ENCODE results near the gene TMEM59L.

The TMEM59L gene

DNA sequence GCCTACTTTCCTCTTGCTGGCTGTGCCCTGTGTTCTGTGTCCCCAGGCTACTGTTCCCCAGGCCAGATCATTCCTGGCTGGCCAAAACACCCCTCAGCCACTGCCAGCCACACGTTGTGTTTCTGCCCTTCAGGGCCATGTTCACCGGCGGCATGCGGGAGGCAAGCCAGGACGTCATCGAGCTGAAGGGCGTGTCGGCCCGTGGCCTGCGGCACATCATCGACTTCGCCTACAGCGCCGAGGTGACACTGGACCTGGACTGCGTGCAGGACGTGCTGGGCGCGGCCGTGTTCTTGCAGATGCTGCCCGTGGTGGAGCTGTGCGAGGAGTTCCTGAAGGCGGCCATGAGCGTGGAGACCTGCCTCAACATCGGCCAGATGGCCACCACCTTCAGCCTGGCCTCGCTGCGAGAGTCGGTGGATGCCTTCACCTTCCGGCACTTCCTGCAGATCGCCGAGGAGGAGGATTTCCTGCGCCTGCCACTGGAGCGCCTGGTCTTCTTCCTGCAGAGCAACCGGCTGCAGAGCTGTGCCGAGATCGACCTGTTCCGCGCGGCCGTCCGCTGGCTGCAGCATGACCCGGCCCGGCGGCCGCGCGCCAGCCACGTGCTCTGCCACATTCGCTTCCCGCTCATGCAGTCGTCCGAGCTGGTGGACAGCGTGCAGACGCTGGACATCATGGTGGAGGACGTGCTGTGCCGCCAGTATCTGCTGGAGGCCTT, 55.0 kb downstream of the TMEM59L start:
- no peak for DNase-seq (ENCODE audit: extremely low spot score)
- ChIA-PET POLR2A (no interaction called here), CTCF (no interaction called here)
- TF ChIP-seq SP1 (IDR thresholded peaks at IDR 0.05) (no peak), ELF4 (IDR thresholded peaks at IDR 0.05) (no peak), HDGF (IDR thresholded peaks at IDR 0.05; ENCODE audit: borderline replicate concordance) (no peak), FOXA1 (IDR thresholded peaks at IDR 0.05) (no peak)
- TF ChIP-seq, protein P1, sequence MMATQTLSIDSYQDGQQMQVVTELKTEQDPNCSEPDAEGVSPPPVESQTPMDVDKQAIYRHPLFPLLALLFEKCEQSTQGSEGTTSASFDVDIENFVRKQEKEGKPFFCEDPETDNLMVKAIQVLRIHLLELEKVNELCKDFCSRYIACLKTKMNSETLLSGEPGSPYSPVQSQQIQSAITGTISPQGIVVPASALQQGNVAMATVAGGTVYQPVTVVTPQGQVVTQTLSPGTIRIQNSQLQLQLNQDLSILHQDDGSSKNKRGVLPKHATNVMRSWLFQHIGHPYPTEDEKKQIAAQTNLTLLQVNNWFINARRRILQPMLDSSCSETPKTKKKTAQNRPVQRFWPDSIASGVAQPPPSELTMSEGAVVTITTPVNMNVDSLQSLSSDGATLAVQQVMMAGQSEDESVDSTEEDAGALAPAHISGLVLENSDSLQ (IDR thresholded peaks at IDR 0.05): no peak

DNA sequence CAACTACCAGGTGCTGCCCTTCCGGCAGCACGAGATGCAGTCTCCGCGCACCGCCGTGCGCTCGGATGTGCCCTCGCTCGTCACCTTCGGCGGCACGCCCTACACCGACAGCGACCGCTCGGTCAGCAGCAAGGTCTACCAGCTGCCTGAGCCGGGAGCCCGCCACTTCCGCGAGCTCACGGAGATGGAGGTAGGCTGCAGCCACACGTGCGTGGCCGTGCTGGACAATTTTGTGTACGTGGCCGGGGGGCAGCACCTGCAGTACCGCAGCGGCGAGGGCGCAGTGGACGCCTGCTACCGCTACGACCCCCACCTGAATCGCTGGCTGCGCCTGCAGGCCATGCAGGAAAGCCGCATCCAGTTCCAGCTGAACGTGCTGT, 55.6 kb downstream of the TMEM59L start:
- POLR2A ChIA-PET: no interaction called here

DNA sequence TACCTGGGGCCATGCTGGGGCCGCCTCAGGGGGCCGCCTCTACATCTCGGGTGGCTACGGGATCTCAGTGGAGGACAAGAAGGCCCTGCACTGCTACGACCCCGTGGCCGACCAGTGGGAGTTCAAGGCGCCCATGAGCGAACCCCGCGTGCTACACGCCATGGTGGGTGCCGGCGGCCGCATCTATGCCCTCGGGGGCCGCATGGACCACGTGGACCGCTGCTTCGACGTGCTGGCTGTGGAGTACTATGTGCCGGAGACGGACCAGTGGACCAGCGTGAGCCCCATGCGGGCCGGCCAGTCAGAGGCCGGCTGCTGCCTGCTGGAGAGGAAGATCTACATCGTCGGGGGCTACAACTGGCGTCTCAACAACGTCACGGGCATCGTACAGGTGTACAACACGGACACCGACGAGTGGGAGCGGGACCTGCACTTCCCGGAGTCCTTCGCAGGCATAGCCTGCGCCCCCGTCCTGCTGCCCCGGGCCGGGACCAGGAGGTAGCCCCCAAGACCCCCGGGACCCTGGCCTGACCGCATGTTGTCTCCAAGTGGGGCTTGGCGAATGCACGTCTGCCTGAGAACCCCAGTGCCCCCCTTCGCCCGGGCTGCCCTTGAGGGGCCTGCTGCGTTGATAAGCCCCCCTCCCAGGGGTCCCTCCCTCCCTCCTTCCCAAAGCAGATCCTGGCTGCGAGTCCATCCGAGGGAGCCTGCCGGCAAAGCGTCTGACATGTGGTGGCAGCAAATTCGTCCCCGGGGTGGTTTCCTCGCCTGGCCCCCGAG, 56.3 kb downstream of the TMEM59L start:
- no peak for DNase-seq (ENCODE audit: extremely low spot score)
- POLR2A ChIA-PET: no interaction called here
- CTCF ChIA-PET: no interaction called here
- TF ChIP-seq, protein P1 (IDR thresholded peaks at IDR 0.05): no peak
- no peak for TF ChIP-seq ZNF384 (IDR thresholded peaks at IDR 0.05)
- TF ChIP-seq L3MBTL2 (conservative IDR thresholded peaks at IDR 0.05): no peak

More for the DNA sequence above, 55.6 kb downstream of the TMEM59L start:
- TF ChIP-seq HDGF (IDR thresholded peaks at IDR 0.05; ENCODE audit: borderline replicate concordance) (no peak), NFRKB (IDR thresholded peaks at IDR 0.05) (no peak), TARDBP (IDR thresholded peaks at IDR 0.05) (no peak)
- CTCF ChIA-PET: no interaction called here
- DNase-seq (ENCODE audit: extremely low spot score): no peak

DNA sequence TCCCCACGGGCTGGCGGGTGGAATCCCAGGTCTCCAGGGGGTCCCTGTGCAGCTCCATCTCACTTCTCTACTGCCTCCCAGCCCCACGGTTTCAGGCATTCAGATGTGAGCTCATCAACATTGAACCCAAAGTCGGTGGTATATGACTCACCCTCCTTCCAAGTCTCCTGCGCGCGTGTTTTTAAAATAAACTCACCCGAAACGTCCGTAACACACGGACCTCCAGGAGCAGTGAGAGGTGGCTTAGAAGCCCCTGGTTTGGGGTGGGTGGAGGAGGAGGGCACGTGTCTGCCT, 56.8 kb downstream of the TMEM59L start:
- TF ChIP-seq LEF1 (IDR thresholded peaks at IDR 0.05; ENCODE audit: borderline replicate concordance): no peak
- no peak for TF ChIP-seq ELF4 (IDR thresholded peaks at IDR 0.05)
- TF ChIP-seq FOXK2 (IDR thresholded peaks at IDR 0.05): no peak
- CTCF ChIA-PET: no interaction called here
- no peak for DNase-seq (ENCODE audit: extremely low spot score)
- POLR2A ChIA-PET: no interaction called here

DNA sequence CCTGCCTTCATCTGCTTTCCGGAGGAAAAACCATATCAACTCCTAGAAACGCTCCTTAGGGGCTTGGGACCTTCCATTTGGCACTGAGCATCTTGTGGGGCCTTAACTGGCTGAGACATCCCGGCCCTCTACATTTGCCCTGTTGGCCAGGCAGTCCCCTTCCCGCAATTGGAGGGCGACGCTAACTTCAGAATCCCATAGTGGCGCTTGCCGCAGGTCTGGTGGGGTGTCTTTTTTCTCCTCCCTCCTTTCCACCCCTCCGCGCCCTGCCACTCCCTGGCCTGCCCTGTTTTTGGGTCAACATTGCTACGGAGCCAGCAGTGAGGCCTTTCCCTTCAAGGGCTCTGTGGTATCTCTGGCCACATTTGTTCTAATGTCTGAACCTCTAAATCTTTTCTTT, 57.2 kb downstream of the TMEM59L start:
- ChIA-PET CTCF (no interaction called here), POLR2A (no interaction called here)
- DNase-seq (ENCODE audit: extremely low spot score): no peak
- TF ChIP-seq L3MBTL2 (conservative IDR thresholded peaks at IDR 0.05) (no peak), FOXA1 (IDR thresholded peaks at IDR 0.05) (no peak), SUZ12 (IDR thresholded peaks at IDR 0.05) (no peak), NFRKB (IDR thresholded peaks at IDR 0.05) (no peak), BHLHE40 (IDR thresholded peaks at IDR 0.05; ENCODE audit: borderline replicate concordance) (no peak), CTBP1 (IDR thresholded peaks at IDR 0.05; ENCODE audit: borderline replicate concordance) (no peak), HDGF (IDR thresholded peaks at IDR 0.05; ENCODE audit: borderline replicate concordance) (no peak), TARDBP (IDR thresholded peaks at IDR 0.05) (no peak), FOXM1 (IDR thresholded peaks at IDR 0.05; ENCODE audit: borderline replicate concordance) (no peak), ZNF384 (IDR thresholded peaks at IDR 0.05) (no peak), ARNT (IDR thresholded peaks at IDR 0.05) (no peak), SP1 (IDR thresholded peaks at IDR 0.05) (no peak)

DNA sequence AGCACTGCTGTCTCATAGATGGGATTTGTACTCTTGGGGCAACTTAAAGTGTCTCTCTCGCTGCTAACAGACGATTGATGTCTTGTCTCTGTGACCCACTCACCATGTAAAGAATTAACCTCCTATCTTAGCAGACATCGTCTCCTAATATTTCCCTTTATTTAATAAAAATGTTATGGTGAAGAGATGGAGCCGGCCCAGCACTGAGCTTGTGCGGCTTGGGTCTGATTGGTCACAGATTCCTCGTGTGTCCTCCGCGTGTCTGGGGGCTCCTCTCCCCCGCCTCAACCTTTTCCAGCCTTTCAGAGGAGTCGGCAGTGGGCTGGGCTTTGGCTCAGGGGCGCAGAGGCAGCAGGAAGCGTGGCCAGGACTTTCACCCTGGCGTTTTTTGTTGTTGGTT, 57.6 kb downstream of the TMEM59L start:
- CTCF ChIA-PET: no interaction called here
- no peak for DNase-seq (ENCODE audit: extremely low spot score)
- TF ChIP-seq ARNT (IDR thresholded peaks at IDR 0.05): no peak
- no peak for TF ChIP-seq HDGF (IDR thresholded peaks at IDR 0.05; ENCODE audit: borderline replicate concordance)
- no peak for TF ChIP-seq NFRKB (IDR thresholded peaks at IDR 0.05)
- no peak for TF ChIP-seq TARDBP (IDR thresholded peaks at IDR 0.05)
- TF ChIP-seq, protein P1 (IDR thresholded peaks at IDR 0.05): no peak
- POLR2A ChIA-PET: no interaction called here
